Stimulated activated CD8-positive, alpha-beta memory T cell treated with anti-CD3 and anti-CD28 coated beads, Interleukin-2, amount 100 ng/mL, for 1 hour (primary cell): ENCODE measurements around the gene AGER.
A peak's percentile ranks its signal among the peaks of the same experiment; 100 is the strongest.

ENCODE experiments used
- DNase-seq, 2 donors: peaks; one replicate each; pipeline ENCODE4 v3.0.0-alpha.2; 2020; ENCODE audit warnings: low read depth in 2 of 2

The AGER gene

DNA sequence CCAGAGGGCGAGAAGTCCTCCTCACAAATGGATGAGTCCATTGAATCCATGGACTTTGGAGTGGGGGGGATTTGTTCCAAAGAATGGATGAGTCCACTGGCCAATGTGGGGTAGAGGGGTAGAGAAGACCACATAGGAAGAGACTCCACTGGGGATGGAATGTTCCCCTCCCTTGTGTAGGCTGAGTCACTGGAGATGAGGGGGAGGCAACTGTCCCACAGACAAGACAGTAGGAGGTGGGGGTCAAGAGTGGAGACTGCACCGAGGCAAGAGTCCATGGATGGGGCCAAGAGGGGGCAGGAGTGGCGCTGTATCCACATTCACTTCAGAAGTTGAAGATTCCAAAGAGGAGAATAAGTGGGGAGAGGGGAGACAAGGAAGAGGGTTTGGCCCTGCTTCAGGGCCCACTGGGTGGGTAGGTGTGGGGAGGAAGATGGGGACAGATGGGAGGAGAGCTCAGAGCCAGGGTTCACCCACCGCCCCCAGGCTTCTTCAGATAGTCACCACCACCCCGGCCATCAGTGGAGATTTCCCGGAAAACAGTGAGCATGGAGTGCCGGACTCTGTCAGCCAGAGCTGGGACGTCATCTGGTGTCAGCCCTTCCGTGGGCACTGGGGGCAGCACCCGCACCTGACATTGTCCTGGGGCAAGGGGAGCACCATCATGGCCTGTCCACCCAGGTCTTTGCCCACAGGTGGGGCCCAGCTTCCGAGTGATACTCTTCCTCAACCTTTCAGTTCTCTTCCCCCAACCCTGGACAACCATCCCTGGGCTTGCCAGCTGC lies 15.1 kb downstream of the AGER start:
- DNase-seq, result no peak

DNA sequence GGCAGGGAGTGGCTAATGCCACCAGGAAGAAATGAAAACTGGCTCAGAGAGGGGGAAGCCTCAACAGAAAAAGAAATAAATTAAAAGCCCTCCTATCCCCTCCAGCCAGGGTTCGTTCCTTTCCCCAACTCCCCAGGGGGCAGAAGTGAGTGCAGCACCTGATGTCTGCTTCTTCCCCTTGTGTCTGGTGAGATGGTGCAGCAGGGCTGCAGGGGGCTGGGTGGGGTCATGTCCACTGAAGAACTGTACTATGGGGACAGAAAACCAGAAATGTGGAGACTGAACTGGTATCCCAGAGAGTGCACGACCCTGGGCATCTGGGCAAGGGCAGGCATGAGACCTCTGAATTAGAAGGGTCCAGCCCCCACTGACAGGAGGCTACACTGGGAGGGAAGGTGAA lies 15.7 kb downstream of the AGER start:
- no peak for DNase-seq

DNA sequence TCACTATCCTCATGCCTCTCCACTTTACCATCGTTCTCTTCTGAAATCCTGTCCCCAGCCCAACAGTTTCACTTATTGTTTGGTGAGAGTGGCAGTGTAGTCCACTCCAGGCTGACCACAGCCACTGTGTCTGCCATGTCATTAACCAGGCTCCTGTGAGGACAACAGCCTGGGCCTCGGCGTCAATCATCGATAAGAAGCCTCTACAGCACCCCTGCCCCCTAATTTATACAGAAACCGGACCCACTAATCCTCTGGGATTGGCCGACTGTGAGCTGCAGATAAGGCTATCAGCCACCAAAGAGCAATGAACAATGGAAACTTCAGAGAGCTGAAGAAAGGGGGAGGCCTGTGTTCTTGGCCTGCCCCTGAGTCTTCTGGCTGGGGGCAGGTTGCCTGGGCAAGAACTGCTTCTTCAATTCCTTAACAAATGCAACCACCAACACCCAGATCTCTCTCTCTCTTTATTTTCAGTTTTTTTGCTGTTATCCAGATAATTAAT lies 16.2 kb downstream of the AGER start:
- no peak for DNase-seq

DNA sequence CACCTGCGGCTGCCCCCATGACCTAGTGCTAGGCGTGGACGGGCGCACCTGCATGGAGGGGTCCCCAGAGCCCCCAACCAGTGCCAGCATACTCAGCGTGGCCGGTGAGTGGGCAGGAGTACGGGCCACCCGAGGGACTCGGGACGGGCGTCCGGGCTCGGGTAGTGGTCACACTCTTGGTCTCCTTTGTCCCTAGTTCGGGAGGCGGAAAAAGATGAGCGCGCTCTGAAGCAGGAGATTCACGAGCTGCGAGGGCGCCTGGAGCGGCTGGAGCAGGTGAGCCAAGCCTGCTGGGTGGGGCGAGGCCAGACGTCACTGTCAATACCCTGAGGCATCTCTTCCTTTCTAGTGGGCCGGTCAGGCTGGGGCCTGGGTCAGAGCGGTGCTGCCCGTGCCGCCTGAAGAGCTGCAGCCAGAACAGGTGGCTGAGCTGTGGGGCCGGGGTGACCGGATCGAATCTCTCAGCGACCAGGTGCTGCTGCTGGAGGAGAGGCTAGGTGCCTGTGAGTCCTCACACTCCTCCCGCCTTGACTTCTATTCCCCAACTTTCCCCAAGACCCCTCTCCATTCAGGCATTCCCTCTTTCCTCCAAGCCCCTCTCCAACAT lies 16.8 kb downstream of the AGER start:
- DNase-seq, result no peak

DNA sequence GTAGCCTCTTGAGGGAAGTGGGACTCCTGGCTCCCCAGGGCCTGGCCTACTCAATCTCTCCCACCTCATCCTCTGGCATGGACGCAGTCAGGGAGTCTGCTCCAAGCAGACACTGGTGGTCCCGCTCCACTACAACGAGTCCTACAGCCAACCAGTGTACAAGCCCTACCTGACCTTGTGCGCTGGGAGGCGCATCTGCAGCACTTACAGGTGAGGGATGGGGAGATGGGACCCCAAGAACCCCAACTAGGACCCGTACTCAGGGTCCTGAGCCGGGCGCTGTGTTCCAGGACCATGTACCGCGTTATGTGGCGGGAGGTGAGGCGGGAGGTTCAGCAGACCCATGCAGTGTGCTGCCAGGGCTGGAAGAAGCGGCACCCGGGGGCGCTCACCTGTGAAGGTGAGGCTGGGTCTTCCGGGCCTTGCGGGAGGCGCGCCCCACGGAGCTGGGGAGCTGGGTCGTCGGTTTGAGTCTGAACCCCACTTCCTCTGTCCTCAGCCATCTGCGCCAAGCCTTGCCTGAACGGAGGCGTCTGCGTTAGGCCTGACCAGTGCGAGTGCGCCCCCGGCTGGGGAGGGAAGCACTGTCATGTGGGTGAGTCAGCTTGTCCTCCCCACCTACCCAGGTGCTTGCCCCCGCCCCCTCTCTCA lies 17.5 kb downstream of the AGER start:
- no peak for DNase-seq

DNA sequence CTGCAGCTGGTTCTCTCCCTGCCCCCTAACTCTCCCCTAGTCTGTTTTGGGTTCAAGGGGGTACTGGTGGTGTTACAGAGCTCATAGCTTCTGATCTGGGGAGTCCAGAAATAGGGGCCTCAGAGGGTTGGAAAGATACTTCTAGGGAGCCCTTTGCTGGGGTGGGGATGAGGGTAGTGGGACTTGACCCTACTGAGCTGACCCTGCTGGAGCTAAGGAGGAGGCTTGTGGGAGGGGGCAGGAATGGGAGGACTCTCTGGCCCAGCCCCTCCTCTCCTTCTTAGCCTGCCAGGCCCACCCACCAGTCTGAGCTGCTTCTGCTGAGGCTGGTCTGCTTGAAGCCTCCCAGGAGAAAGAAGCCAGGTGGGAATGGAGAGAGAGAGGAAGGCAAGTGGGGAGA lies 19.8 kb downstream of the AGER start, which contains the start of gene EGFL8:
EGFL8 (plus strand) TSS at position 301 of the 400 bp plus-strand sequence. CDS start 1,571 bp downstream, outside the sequence.
- no peak for DNase-seq

DNA sequence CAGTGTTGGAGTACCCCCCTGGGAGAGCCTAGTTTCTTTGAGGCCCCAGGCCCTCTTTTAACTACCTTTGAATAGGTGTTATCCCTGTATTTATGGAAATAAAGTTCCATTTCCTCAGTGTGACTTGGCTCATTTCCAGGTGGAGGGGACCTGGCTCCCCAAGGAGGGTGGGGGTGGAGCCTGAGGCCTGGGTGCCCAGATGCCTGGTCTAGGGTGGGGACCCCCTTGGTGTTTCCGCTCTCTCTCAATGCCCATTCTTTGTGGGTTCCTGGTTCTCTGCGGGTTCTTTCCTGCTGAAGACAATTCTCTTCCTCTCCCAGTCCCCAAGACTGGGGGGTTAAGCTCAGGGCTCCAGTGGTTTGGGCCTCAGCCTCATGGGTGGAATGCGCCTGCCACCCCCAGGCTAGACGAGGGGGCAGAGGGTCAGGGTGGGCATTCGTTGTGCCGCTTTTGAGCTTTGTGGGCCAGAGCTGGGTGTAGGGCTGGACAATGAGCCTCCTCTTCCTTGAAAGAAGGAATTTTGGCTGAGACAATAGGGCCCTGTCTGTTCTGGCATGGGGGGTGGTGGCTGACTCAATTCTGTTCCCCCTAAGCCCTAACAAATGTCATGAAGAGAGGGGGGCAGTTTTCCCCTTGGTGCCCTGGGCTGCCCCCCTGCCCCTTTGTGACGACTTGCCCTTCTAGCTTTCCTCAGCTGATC lies 20.3 kb downstream of the AGER start:
- DNase-seq, result no peak

DNA sequence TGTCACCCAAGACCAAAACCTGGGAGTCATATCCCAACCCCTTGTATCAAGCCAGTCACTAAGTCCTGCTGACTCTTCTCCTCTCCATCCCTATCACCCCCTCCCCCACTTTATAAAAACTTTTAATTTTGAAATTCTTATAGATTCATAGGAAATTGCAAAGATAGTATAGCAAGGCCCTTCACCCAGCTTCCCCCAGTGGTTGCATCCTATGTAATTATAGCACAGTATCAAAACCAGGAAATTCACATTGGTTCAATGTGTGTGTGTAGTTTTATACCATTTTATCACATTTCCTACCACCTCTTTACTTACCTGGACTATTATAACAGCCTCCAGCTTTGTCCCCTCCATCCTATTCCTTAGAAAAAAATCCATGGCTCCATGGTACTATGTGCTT lies 26.0 kb downstream of the AGER start:
- DNase-seq, result no peak

DNA sequence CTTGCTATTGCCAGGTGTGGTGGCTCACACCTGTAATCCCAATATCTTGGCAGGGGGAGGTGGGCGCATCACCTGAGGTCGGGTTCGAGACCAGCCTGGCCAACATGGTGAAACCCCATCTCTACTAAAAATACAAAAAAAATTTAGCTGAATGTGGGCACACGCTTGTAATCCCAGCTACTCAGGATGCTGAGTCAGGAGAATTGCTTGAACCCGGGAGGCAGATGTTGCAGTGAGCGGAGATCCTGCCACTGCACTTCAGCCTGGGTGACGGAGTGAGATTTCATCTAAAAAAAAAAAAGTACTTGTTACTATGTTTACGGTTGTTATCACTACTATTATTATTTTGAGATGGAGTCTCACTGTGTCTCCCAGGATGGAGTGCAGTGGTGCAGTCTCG lies 27.2 kb downstream of the AGER start:
- no peak for DNase-seq

DNA sequence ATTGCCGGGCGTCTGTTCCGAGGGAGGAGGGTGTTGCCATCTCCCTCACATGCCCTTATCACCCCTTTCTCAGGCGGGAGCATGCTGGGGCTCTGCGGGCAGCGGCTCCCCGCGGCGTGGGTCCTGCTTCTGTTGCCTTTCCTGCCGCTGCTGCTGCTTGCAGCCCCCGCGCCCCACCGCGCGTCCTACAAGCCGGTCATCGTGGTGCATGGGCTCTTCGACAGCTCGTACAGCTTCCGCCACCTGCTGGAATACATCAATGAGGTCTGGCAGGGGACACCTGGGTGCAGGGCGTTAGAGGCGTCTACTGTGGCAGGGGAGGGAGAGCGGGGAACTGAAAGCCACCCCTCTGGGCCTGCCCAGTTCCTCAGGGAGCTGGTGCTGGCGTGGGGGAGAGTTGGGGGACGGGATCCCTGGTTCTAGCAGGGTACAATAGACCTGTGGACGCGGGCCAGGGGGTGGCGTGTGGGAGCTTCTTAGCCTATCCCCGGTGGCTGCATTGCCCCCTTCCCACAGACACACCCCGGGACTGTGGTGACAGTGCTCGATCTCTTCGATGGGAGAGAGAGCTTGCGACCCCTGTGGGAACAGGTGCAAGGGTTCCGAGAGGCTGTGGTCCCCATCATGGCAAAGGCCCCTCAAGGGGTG lies 29.4 kb downstream of the AGER start:
- peak in 1 of 2 donors; percentile 42 for DNase-seq

DNA sequence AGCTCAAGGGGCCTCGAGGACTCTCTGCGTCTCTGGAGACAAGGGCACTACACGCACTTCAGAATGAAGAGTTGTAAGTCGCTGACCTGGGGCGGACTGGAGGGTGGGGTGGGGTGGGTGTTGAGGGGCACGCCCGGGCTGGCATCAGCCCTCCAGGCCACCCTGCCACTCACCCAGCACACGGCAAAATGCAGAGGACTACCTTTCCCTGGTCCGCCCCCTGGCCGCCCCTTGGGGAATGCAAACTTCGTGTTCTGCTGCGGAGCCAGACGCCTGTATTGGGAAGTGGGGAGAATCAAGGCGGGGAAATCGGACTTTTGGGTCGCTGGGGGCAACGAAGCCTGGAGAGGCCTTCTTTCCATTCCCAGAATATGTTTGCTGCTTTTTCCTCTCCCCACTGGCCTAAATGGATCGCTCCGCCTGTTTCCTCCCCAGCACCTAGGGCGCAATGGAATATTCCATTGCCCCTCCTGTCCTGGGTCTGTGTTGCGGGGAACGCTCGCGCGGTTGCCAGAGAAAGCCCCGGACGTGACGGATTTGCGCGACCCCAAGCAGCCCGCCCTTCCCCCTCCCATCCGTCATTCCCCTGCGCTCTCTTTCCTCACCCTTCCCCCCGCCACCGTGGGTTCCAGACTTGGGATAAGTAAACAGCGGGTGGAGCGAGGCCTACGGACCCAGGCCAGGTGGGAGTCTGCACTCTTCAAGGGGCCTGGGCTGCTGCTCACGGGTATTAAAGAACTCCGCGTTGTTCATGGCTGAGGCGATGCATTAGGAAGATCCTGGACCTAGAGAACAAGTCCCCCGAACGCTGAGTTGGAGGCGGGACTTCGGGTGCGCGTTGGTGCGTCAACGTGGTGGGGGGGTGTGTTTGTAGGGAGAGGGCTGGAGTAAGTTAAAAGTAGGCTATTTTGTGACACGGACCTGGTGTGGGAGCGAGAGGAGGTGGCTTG lies 30.2 kb downstream of the AGER start, which contains the start of gene PPT2:
PPT2 (plus strand) TSS at position 578 of the 950 bp plus-strand sequence. CDS start 454 bp downstream, outside the sequence.
- peak; percentile 57 to 65 for DNase-seq

DNA sequence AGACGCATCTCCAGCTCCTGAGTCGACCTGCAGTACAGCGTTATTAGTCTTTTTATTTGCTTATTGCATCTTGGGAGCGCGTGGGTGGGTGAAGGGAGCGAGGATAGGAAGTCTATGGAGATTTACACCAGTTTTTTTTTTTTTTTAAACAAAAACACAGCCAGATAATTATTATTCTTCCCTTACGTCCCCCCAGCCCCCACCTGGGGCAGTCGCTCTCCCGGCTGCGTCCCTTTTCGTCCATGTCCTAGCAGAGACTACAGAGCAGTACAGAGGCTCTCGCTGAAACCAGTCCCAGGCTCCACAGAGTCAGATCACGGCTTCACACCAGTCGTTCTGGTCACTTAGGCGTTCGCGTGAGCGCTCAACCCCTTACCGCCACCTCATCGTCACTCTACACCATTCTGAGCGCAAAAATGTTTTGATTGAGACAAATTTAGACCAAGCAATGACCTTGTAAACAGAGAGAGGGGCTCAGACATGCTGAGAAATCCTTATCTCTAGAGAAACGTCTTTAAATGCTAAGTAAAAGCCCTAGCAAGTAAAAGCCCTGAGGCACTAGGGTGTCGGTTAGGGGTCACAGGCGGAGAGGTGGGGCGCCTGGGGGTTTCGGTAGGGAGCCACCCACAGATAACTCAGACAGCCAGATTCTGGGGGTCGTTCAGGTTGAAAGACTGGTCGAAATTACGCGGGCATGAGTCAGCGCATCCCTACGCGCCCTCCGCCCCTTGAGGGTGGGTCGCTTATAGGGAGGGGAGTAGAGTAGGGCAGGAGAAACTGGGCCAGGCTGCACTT lies 31.1 kb downstream of the AGER start:
- DNase-seq, result no peak

DNA sequence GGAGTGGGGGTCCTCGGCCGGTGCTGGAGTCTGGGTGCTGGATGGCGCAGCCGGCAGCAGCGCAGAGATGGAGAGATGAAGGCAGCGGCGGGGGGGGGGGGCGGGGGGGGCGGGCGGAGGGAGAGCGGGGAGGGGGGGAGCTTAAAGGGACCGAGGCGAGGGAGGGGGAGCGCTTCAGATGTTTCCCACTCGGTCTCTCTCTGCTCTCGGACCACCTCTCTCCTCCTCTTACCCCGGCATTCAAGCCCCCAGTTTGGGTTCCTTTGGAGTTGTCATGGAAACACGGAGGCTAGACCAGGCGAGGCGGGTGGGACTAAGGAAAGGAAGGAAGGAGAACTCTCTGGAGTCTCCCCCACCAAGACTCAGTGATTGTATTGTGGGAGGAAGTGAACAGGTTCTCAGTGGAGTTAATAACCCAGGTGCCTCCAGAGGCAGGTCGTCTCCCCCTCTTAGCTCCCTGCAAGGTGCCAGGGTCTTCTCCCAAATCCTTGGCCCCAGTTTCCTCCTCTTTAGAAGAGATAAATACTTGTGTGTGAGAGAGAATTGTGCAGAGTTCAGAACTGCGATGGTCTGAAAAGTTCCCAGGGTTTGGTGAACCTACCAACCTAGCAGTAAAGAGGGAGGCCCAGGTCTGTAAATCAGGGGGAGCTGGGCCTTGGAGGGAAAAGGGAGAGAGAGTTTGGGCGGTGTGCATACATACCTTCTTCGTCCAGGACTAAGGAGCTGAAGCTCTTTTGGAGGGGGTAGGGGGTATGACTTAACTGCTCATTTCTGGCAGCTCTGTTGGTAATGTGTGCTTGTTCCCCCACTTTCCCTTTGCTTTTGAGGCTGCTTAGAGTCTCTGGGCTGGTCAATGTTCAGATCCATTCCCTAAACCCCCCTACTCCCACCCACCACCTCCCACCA lies 31.9 kb downstream of the AGER start, which contains the start of gene PRRT1:
PRRT1 (minus strand) TSS at position 77 of the 906 bp plus-strand sequence. CDS start 112 bp downstream, outside the sequence.
- no peak for DNase-seq

DNA sequence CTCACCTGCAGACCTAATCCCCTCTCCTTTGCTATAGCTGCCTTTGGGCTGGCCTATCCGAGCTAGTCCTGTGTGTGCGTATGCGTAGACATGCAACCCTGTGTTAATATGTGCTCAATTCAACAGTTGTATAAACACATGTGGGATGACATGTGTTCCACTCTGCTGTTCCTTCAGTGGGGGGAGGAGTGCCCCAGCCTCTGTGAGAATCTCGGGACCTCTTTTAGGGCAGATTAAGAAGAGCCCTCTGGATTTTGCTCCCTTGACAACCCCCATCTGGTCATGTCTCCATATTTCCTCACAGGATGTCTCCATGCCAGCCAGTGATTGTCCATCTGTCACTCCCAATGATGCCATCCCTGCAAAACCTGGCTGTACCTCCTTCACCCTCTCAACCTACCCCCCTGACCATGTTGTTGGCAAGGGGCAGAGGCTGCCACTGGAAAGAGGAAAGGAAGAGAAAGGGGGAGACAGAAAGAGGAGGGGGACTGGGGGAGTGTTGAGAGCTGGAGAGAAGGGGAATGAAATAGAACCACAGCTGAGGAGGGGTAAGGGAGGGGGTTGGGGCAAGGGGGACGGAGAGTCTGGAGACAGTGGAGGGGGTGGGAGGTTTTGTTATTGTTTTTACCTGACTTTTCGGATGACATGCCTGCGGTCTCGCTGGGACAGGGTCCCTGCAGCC lies 32.7 kb downstream of the AGER start:
- DNase-seq, result no peak

DNA sequence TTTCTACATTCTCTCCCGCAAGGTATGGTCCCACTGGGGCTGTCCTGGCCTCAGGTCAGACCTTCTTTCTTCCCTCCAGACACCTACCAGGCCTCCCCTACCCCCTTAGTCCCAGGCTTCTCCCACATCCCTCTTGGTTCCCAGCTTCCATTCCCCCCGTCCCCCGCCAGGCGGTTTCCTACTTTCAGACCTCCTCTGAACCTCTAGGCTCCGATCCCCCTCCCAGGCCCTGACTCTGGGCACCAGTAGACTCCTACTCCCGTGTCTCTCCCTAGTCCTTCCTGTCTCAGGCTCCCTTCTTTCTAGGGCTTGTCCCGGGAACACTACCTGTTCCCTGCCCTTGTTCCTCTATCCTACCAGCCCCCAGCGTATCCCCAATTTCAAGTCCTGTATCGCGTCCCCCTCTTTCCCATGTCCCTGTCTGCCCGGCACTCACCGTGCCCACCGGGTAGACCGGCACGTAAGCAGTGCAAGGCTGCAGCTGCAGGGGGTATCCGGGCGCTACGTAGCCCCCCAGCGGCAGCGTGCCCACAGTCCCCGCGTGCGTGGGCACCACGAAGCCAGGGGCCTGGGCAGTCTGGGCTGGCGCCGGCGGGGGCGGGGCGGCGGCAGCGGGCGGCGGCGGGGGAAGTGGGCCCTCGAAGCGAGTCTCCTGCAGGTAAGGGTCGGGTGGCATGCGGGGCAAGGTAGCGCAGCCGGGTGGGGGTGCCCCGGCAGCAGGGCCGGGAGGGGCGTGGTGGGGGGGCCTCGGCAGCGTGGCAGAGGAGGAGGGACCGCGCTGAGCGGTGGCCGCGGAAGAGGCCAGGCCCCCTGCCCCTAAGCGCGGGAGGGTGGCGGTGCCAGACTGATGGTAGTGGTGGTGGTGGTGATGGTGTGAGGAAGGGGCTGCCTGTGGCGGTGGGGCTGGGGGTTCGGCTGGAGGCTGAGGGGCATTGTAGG lies 33.9 kb downstream of the AGER start:
- no peak for DNase-seq

DNA sequence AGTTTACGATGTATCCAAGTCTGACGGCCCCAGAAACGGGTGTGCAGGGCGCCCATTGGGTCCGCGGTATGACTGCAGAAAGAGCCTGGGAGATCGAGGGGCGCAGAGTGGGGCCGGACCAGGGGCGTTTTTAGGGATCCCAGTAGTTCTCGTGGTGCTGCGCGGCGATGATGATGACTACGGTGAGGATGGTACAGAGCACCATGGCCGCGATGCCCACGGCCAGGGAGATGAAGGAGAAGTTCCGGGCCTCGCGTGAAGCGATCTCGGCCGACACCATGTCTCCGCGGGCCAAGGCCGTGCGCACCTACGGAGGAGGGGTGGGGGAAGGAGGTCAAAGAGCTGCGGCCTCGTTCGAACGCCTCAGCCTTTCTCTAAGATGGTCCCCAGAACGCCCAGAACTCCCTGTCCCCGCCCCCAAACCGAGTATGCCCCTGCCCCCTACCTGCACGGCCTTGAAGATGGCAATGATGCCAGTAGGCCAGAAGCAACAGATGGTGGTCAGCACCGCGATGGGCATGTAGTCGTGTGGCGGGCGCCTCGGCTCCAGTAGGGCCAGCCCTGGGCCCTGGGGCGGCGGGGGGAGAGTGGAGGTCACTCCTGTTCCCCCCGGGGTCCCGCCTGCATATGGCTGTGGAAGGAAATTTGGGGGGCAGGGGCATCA lies 34.8 kb downstream of the AGER start:
- DNase-seq, result no peak
